GM12875 (cell line): ENCODE measurements around the gene TEP1.

Experiments used
- H3K4me3 ChIP-seq: one replicate; pipeline ENCODE4 v1.5.1; 2011; ENCODE audit warnings: low read depth, low read length, control low read depth
- TF ChIP-seq, protein P1 (sequence below): IDR thresholded peaks from 2 replicates; pipeline ENCODE4 v1.5.1; 2011; ENCODE audit warnings: low read depth, mild to moderate bottlenecking, control low read depth, inconsistent platforms, low read length, moderate library complexity, borderline replicate concordance; ENCODE audit not compliant: insufficient read depth

Gene TEP1

DNA sequence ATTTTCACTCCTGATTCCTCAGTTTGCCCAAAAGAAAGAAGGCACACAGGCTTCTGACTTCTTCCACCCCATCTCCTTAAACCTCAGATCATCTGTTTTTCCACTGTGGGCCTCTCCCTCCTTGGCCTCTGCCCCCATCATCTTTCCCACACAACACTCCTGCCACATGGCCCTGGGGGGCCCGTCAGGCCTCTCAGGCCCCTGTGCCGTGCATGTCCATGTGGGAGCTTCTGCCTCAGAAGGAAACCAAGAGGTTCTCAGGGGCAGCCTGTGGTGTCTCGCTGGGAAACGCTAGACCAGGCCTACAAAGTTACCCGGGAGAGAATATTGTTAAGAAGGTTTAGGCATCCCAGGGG is 14.7 kb upstream of the TEP1 start:
- TF ChIP-seq, protein P1, sequence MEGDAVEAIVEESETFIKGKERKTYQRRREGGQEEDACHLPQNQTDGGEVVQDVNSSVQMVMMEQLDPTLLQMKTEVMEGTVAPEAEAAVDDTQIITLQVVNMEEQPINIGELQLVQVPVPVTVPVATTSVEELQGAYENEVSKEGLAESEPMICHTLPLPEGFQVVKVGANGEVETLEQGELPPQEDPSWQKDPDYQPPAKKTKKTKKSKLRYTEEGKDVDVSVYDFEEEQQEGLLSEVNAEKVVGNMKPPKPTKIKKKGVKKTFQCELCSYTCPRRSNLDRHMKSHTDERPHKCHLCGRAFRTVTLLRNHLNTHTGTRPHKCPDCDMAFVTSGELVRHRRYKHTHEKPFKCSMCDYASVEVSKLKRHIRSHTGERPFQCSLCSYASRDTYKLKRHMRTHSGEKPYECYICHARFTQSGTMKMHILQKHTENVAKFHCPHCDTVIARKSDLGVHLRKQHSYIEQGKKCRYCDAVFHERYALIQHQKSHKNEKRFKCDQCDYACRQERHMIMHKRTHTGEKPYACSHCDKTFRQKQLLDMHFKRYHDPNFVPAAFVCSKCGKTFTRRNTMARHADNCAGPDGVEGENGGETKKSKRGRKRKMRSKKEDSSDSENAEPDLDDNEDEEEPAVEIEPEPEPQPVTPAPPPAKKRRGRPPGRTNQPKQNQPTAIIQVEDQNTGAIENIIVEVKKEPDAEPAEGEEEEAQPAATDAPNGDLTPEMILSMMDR = no peak
- H3K4me3 ChIP-seq = peak overlapping the region; percentile 28

DNA sequence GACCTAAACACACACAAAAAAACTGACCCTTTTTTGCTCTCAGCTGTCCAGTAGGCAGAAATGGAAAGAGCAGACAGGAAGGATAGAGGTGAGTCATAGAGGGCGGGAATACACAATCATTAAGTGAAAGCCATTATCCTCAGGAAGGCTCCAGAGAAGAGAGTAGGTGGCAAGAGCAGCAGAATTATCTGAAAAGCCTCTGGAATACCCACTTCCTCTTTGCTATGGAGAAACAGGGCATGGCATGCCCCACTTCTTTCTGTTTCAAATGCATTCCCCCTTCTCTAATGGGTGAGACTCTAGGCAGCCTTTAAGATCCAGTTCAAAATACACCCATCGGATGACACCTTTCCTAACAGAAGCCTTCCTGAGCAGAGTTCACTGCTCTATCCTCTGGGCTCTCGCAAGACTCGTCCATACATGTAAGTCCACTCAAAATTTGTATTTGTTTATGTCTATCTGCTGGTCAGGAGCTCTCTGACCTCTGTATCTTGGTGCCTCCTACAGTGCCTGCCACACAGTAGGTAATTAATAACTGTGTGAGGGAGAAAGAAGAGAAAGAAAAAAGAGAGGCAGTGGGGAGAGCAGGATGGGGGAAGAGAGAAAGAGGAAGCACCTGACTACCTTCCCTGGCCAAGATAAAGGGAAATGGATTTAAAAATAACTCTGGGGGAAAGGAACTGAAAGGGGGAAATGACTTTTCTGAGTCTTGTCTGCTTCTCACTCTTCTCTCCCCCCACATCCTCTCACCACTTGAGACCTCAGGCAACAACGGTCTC is 14.1 kb upstream of the TEP1 start:
- peak overlapping the region; percentile 30 for H3K4me3 ChIP-seq

GRCh38 chr14:20424851-20425250 is 11.6 kb upstream of the TEP1 start:
- H3K4me3 ChIP-seq = no peak overlapping the region
- TF ChIP-seq, protein P1 = no peak

More for the DNA sequence above, 14.1 kb upstream of the TEP1 start:
- TF ChIP-seq, protein P1 = no peak

- TF ChIP-seq, protein P1 = no peak
- no peak overlapping the region for H3K4me3 ChIP-seq
These were observed 9.6 kb upstream of the TEP1 start for GRCh38 chr14:20422886-20423285.

GRCh38 chr14:20421267-20421666 is 8.0 kb upstream of the TEP1 start:
- no peak overlapping the region for H3K4me3 ChIP-seq
- TF ChIP-seq, protein P1 = no peak

DNA sequence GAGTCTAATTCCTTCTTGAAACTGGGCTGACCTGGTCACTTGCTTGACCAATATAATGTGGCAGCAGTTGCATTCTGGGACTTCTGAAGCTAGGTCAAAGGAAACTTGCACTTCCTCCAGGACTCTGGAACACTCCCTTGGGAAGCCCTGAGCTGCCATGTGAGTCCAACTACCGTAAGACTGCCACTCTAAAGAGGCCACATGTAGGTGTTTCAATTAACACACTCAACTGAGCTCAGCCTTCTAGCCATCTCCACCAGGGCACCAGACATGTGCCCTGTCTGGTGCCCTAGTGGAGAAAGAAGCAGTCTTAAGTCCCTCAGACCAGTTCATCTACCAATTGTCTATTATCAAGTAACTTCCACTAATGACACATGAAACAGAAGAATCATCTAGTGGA is 6.1 kb upstream of the TEP1 start:
- no peak overlapping the region for H3K4me3 ChIP-seq
- TF ChIP-seq, protein P1 = no peak

DNA sequence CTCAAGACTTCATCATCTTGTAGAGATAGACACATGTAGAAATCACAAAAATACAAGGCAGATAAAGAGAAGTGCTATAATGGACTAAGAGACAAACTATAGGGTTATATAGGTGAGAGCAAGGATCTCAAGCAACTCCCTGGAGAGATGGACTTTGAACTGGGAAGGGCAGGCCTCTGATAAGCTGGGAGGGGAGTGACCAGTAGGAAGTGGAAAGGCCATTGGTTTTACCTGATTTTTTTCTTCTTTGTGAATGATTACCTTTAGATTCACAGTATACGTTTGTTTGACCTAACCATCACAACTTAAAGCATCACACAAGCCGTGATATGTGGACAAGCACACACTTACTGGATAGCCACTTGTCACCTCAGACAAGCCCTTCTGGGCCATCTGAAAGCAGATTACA is 5.2 kb upstream of the TEP1 start:
- TF ChIP-seq, protein P1 = no peak
- no peak overlapping the region for H3K4me3 ChIP-seq
